ENCODE results near the gene SELENOM. TPM values are rescaled to one million over a fixed set of nuclear protein-coding genes. Genes with fewer than 3 reads are reported as not detected.

SELENOM gene
- total and polyA plus RNA-seq, 2 of the 8 experiments (the other 6 are each of a cell fraction or from before 2014, with no cell fraction given): 22.7 to 40.0 TPM

- TF ChIP-seq CTCF (IDR thresholded peaks at IDR 0.05; ENCODE audit: control extremely low read depth in 1 of 3, insufficient read depth in 1 of 3, low read depth in 1 of 3, low read length in 3 of 3): no peak
- TF ChIP-seq CHD1 (IDR thresholded peaks at IDR 0.05; ENCODE audit: low read depth, low read length): no peak
- no peak for TF ChIP-seq KDM4A (IDR thresholded peaks at IDR 0.05; ENCODE audit: low read depth, low read length, severe bottlenecking)
- no peak for TF ChIP-seq RAD21 (IDR thresholded peaks at IDR 0.05 in 1 of 2, conservative IDR thresholded peaks at IDR 0.05 in 1 of 2; ENCODE audit: low read depth in 2 of 2, low read length in 2 of 2)
- TF ChIP-seq GTF2F1 (IDR thresholded peaks at IDR 0.05; ENCODE audit: borderline replicate concordance, low read depth, low read length): no peak
Observed at GRCh38 chr22:31091106-31091975, 16.0 kb downstream of the SELENOM start (continued).
